Activated naive CD4-positive, alpha-beta T cell treated with anti-CD3 and anti-CD28 coated beads, Interleukin-2, amount 50 U/mL, for 16 hours (primary cell): Measurements from ENCODE around the gene KCNA10.

Experiments
- DNase-seq: peaks from one replicate; pipeline ENCODE4 v3.0.0-alpha.2; 2020

The KCNA10 gene

GRCh38 chr1:110494522-110495406, 24.2 kb downstream of the KCNA10 start:
- no peak for DNase-seq

- DNase-seq: no peak
These were observed 24.9 kb downstream of the KCNA10 start for GRCh38 chr1:110494036-110494435.

- DNase-seq: no peak
These were observed 25.8 kb downstream of the KCNA10 start for GRCh38 chr1:110493059-110493699.

- DNase-seq: no peak
These were observed 26.4 kb downstream of the KCNA10 start for GRCh38 chr1:110492573-110492972.

GRCh38 chr1:110490791-110491451, 28.1 kb downstream of the KCNA10 start:
- DNase-seq: no peak

- no peak for DNase-seq
These were observed 28.9 kb downstream of the KCNA10 start for GRCh38 chr1:110489973-110490542.

- no peak for DNase-seq
These were observed 29.6 kb downstream of the KCNA10 start for GRCh38 chr1:110489406-110489805.

GRCh38 chr1:110488867-110489266, 30.1 kb downstream of the KCNA10 start:
- no peak for DNase-seq

- DNase-seq: no peak
These were observed 30.8 kb downstream of the KCNA10 start for GRCh38 chr1:110488161-110488560.

GRCh38 chr1:110487726-110488125, 31.2 kb downstream of the KCNA10 start:
- no peak for DNase-seq

- no peak for DNase-seq
These were observed 33.2 kb downstream of the KCNA10 start for GRCh38 chr1:110485725-110486124.

- DNase-seq: no peak
These were observed 34.2 kb downstream of the KCNA10 start for GRCh38 chr1:110484801-110485200.

- DNase-seq: no peak
These were observed 35.7 kb downstream of the KCNA10 start for GRCh38 chr1:110483308-110483685.

- no peak for DNase-seq
These were observed 36.2 kb downstream of the KCNA10 start for GRCh38 chr1:110482662-110483307.

- DNase-seq: no peak
These were observed 36.9 kb downstream of the KCNA10 start for GRCh38 chr1:110481968-110482623.

GRCh38 chr1:110480356-110481096, 38.4 kb downstream of the KCNA10 start:
- DNase-seq: no peak

- DNase-seq: no peak
These were observed 40.1 kb downstream of the KCNA10 start for GRCh38 chr1:110478886-110479285.

- DNase-seq: no peak
These were observed 40.9 kb downstream of the KCNA10 start for GRCh38 chr1:110477967-110478640.

- DNase-seq: no peak
These were observed 41.5 kb downstream of the KCNA10 start for GRCh38 chr1:110477445-110477957.

- no peak for DNase-seq
These were observed 41.9 kb downstream of the KCNA10 start for GRCh38 chr1:110477041-110477440.
